Activated B cell treated with CpG ODN at 0.5 μM for 24 hours (primary cell): Measurements from ENCODE around the gene KIF21A. TPM values are rescaled to one million over a fixed set of nuclear protein-coding genes. Genes with fewer than 3 reads are reported as not detected.

Experiments
- ATAC-seq: fragments of 200-7000 bp; cut with Tn5 transposase; one replicate; pipeline ENCODE4 v1.10.0; 2021; ENCODE audit warnings: low read depth, mild to moderate bottlenecking, moderate library complexity
- CTCF ChIA-PET: fragments of 350-600 bp; sonication (Branson Sonifier 250); formaldehyde crosslinking; loops from one replicate; lab custom pipeline; 2021; ENCODE audit warnings: antibody characterized with exemption; lab: Charles Lee
- POLR2A ChIA-PET: fragments of 350-600 bp; sonication (Branson Sonifier 250); formaldehyde crosslinking; loops from one replicate; lab custom pipeline; 2021; ENCODE audit warnings: antibody characterized with exemption; lab: Charles Lee
- DNase-seq: peaks from one replicate; pipeline ENCODE4 v3.0.0; 2022
- H3K27ac Mint-ChIP-seq: one replicate; pipeline ENCODE4 v1.8.0; 2020; ENCODE audit warnings: mixed read lengths
- H3K27me3 Mint-ChIP-seq: one replicate; pipeline ENCODE4 v1.8.0; 2021; ENCODE audit warnings: mixed read lengths
- H3K36me3 Mint-ChIP-seq: one replicate; pipeline ENCODE4 v1.8.0; 2021; ENCODE audit warnings: low read depth, mixed read lengths
- H3K4me1 Mint-ChIP-seq: one replicate; pipeline ENCODE4 v1.8.0; 2021; ENCODE audit warnings: mixed read lengths
- H3K4me3 Mint-ChIP-seq: one replicate; pipeline ENCODE4 v1.8.0; 2020; ENCODE audit warnings: mild to moderate bottlenecking, mixed read lengths
- H3K9me3 Mint-ChIP-seq: one replicate; pipeline ENCODE4 v1.8.0; 2020; ENCODE audit warnings: mixed read lengths
- intact Hi-C: fragments of 100-400 bp; cut with micrococcal nuclease; formaldehyde crosslinking; loops from one replicate; pipeline ENCODE4 v1.15.1; 2024
- total RNA-seq: library from RNA; stranded (reverse); gene quantifications from 2 replicates; pipeline ENCODE4 v1.2.3, GENCODE V29; 2022
- TF ChIP-seq, protein P1 (sequence below): fragments of 200-600 bp; IDR thresholded peaks from one replicate; pipeline ENCODE4 v1.8.0; 2022; ENCODE audit warnings: antibody characterized with exemption, mild to moderate bottlenecking

The KIF21A gene
- total RNA-seq, 1 donor from 2014 or later: 7.6 TPM

DNA sequence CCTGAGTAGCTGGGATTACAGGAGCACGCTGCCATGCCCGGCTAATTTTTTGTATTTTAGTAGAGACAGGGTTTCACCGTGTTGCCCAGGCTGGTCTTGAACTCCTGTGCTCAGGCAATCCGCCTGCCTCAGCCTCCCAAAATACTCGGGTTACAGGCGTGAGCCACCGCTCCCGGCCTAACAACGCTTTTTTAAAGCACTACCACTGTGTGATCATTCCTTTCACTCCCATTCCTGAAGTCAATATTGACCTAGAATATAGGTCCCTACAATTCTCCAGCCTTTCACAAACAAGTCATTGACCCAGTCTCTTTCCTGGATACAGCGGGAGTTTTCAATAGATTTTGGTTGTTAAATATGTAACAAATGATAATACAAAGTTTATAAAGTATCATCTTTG, 62.8 kb downstream of the KIF21A start:
- TF ChIP-seq, protein P1, sequence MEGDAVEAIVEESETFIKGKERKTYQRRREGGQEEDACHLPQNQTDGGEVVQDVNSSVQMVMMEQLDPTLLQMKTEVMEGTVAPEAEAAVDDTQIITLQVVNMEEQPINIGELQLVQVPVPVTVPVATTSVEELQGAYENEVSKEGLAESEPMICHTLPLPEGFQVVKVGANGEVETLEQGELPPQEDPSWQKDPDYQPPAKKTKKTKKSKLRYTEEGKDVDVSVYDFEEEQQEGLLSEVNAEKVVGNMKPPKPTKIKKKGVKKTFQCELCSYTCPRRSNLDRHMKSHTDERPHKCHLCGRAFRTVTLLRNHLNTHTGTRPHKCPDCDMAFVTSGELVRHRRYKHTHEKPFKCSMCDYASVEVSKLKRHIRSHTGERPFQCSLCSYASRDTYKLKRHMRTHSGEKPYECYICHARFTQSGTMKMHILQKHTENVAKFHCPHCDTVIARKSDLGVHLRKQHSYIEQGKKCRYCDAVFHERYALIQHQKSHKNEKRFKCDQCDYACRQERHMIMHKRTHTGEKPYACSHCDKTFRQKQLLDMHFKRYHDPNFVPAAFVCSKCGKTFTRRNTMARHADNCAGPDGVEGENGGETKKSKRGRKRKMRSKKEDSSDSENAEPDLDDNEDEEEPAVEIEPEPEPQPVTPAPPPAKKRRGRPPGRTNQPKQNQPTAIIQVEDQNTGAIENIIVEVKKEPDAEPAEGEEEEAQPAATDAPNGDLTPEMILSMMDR: no peak
- intact Hi-C loops: no loop called here
- ATAC-seq (no peak), DNase-seq (no peak)
- H3K4me3 Mint-ChIP-seq: no peak overlapping the region
- ChIA-PET CTCF (no interaction called here), POLR2A (no interaction called here)
- no peaks in the 10 kb centered on the region for H3K27me3 Mint-ChIP-seq
- H3K27ac Mint-ChIP-seq: no peak overlapping the region
- no peaks in the 10 kb centered on the region for H3K36me3 Mint-ChIP-seq
- no peaks in the 10 kb centered on the region for H3K9me3 Mint-ChIP-seq
- H3K4me1 Mint-ChIP-seq: no peaks in the 10 kb centered on the region

DNA sequence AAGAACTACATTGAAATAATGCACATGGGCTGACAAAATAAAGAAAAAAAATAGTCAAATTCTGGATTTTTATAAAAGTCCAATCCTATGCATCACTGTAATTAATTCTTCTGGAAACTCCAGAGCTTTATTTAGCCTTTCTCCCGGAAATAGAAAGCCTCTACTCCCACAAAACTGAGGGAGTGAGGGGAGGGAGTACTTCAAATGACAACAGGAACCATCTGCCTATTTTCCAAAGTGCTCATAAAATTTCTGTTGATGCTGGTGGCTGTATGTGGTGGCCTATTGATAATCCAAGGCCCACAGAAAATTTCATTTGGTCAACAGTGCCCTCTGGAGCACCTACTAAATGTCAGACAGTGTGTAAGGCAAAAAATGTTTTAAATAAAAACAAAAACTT, 64.6 kb downstream of the KIF21A start:
- Mint-ChIP-seq H3K4me1 (no peaks in the 10 kb centered on the region), H3K27me3 (no peaks in the 10 kb centered on the region), H3K27ac (no peak overlapping the region), H3K9me3 (no peaks in the 10 kb centered on the region), H3K4me3 (no peak overlapping the region), H3K36me3 (no peaks in the 10 kb centered on the region)
- no peak for DNase-seq
- TF ChIP-seq, protein P1: no peak
- ChIA-PET POLR2A (no interaction called here), CTCF (no interaction called here)
- intact Hi-C loops: no loop called here
- no peak for ATAC-seq

DNA sequence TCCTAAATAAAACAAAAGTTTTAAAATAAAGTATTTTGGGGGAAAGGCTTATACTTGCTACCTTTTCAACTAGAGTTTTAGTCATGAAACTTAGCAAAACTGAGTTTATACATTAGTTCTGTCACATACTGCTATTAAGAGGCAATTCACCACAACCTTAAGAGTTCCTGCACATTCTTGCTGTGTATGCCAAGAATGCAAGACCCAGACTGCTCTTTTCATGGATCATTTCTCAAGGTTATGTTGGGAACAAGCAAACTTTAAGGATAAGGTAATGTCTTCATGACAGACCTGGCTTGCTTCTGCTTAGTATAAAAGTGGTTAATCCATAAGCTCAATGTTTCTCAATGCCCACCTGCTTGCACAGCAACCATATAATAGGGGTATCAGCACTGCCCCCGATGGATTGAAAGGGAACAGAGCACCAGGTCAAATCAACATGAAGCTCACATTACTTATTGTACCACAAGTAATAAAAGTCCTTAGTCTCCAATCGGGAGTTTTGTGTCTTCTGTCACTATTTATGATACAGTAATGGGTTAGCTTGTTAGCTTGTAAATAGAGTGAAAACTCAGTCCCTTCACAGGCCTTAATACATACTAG, 67.6 kb downstream of the KIF21A start:
- H3K9me3 Mint-ChIP-seq: no peaks in the 10 kb centered on the region
- peaks cover 2% of the 10 kb centered on the region for H3K4me1 Mint-ChIP-seq
- H3K4me3 Mint-ChIP-seq: no peak overlapping the region
- TF ChIP-seq, protein P1: no peak
- ATAC-seq: no peak
- H3K36me3 Mint-ChIP-seq: no peaks in the 10 kb centered on the region
- intact Hi-C loops: no loop called here
- H3K27ac Mint-ChIP-seq: no peak overlapping the region
- H3K27me3 Mint-ChIP-seq: no peaks in the 10 kb centered on the region
- CTCF ChIA-PET: interaction anchor here (1.0 kb wide), 1 partner anchor 37 kb away, joined by 3 read pairs; no protein-coding TSS in a partner anchor
- no peak for DNase-seq
- POLR2A ChIA-PET: no interaction called here

DNA sequence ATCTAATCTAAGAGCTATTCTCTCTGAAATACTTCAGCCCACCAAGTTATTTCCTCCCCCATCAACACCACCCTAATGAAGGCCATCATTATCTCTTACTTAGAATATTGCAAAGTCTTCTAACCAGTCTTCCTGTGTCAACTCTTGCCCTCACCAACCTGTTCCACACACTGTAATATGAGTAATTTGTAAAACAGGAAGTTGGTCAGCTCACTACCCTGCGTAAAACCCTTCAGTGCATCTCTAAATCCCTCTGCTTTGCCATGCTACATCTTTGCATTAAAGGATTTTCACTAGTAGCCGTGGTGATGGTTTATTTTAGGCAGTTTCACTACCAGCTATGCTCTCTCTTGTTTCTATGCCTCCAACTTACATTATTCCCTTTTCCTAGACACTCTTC, 70.0 kb downstream of the KIF21A start:
- Mint-ChIP-seq H3K27me3 (no peaks in the 10 kb centered on the region), H3K27ac (no peak overlapping the region), H3K9me3 (no peaks in the 10 kb centered on the region), H3K36me3 (no peaks in the 10 kb centered on the region), H3K4me1 (peaks cover 2% of the 10 kb centered on the region), H3K4me3 (no peak overlapping the region)
- POLR2A ChIA-PET: interaction anchor here (1.1 kb wide), 1 partner anchor 70 kb away, joined by 3 read pairs; the partner anchor contains the start of gene KIF21A
- intact Hi-C loops: loop anchor here (5.0 kb wide), 1 partner anchor 69 kb away; the partner anchor contains the start of gene KIF21A
- TF ChIP-seq, protein P1: no peak
- CTCF ChIA-PET: no interaction called here
- DNase-seq (no peak), ATAC-seq (peak; percentile 34)

DNA sequence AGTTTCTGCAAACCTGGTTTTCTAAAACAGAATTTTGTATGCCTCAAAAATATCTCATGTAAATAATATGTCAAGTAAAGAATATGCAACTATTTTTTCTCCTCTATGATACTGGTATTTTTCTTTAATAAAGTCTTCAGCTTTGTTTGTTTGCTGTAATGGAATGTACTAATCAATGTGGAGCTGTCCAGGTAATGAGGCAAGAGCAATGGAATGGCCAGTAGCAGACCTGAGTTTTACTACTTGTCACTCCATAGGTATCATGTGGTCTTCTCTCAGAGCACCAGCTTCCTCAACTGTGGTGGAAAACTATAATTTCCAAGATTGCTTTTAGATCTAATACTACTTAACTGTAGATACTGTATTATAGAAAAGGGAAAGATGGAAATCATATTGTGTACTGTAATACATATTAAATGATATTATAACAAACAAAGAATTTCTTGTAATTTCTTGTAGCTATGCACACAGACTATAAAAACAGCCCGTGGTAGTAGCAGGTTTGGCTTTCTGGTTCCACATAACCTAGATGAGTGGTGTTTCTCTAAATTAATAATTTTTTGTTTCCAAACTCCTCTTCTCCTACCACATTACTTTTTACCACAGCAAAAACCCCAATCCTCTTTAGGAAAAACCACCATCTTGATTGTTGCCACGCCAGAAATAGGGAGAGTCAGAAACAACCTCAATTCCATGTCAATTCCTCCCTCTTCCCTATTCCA, 70.6 kb downstream of the KIF21A start:
- ATAC-seq: no peak
- CTCF ChIA-PET: no interaction called here
- DNase-seq: no peak
- intact Hi-C loops: loop anchor here (5.0 kb wide), 1 partner anchor 70 kb away; the partner anchor contains the start of gene KIF21A
- Mint-ChIP-seq H3K4me3 (no peak overlapping the region), H3K27ac (no peak overlapping the region), H3K36me3 (no peaks in the 10 kb centered on the region), H3K27me3 (no peaks in the 10 kb centered on the region), H3K4me1 (peaks cover 2% of the 10 kb centered on the region), H3K9me3 (no peaks in the 10 kb centered on the region)
- POLR2A ChIA-PET: interaction anchor here (1.1 kb wide), 1 partner anchor 70 kb away, joined by 3 read pairs; the partner anchor contains the start of gene KIF21A
- TF ChIP-seq, protein P1: no peak
